Activated gamma-delta T cell treated with anti-CD3 and anti-CD28 coated beads, Interleukin-2, amount 50 U/mL, for 16 hours (primary cell): ENCODE measurements around the gene PTPRN2.
"Not testable (repeated sequence)": the region's sequence is repeated elsewhere in the genome, so short reads cannot be mapped to it uniquely, and the experiment has no call there.

Source experiments
- DNase-seq: peaks from one replicate; pipeline ENCODE4 v3.0.0-alpha.2; 2020; ENCODE audit warnings: low read depth

The PTPRN2 gene

GRCh38 chr7:157708919-157709295 lies 878.7 kb downstream of the PTPRN2 start:
- DNase-seq: no peak

DNA sequence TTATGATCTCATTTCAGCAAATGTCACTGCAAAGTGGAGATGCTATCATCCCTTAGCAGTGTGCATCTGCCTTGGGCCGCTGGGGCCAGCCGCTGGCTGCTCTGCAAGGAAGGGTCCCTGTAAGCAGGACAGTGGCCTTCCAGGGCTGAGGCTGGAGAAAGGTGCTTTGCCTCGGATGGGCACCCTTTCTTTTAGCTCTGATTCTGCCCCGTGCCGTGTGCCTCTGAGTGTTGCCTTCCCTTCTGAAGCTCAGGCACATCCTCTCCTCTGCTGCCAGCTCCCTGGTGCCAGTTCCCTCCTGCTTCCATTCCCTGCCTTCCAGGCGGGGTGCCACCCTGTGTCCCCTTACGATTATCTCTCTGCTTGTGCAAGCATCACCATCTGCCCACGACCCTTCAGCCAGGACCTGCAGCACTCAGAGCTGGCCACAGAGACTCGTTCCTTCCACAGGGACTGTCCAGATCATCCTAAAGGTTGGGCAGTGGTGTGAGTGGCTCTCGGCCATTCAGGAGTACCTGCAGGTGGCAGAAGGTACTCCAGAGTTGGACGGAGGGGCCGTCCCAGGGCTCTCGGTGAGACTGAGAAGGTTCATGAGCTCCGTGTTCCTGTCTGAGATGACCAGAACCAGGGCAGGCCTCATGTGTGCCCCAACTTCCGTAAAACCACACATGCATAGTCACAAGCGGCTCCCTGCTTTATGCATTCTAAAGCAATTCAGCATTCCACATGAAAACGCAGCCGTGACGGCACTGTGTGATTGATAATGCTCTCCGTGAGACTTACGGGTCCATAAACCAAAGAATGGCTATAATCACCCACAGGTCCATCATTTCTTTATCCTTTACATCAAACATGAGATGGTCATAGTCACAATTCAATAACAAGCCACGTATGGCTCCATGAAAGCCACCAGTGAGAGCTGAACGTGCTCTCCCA lies 879.4 kb downstream of the PTPRN2 start:
- DNase-seq: no peak

GRCh38 chr7:157704365-157704764 lies 883.3 kb downstream of the PTPRN2 start:
- DNase-seq: no peak

GRCh38 chr7:157703534-157704195 lies 884.0 kb downstream of the PTPRN2 start:
- no peak for DNase-seq

GRCh38 chr7:157703131-157703530 lies 884.5 kb downstream of the PTPRN2 start:
- no peak for DNase-seq

DNA sequence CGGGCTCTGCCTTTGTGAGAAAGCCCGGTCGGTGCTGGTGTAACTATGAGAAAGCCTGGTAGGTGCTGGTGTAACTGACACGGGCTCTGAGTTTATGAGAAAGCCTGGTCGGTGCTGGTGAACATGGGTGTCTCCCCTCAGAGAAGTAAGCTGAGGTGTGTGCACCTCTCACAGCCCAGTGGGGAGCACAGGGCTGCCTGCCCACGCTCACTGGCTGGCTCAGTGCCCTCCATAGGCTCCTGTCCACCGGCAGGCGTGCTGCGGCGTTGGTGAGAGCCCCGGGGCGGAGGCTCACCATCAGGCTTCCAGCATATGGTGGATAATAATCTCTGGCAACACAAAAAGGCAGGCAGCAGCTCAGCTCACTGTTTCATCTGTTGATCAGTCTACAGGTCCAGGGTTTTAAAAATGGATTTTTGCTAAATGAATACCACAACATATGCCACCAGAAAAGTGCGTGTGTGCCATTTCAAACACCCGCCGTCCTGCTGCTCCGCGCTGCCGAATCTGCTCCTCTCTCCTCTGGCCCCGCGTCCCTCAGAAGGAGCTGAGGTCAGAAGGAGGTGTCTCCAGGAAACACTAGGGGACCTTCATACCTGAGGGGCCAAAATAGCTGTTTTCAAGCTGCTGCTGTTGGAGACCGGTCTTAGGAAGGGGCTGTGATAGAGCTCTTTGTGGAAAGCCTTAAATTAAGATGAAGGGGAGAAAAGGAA lies 885.2 kb downstream of the PTPRN2 start:
- no peak for DNase-seq

DNA sequence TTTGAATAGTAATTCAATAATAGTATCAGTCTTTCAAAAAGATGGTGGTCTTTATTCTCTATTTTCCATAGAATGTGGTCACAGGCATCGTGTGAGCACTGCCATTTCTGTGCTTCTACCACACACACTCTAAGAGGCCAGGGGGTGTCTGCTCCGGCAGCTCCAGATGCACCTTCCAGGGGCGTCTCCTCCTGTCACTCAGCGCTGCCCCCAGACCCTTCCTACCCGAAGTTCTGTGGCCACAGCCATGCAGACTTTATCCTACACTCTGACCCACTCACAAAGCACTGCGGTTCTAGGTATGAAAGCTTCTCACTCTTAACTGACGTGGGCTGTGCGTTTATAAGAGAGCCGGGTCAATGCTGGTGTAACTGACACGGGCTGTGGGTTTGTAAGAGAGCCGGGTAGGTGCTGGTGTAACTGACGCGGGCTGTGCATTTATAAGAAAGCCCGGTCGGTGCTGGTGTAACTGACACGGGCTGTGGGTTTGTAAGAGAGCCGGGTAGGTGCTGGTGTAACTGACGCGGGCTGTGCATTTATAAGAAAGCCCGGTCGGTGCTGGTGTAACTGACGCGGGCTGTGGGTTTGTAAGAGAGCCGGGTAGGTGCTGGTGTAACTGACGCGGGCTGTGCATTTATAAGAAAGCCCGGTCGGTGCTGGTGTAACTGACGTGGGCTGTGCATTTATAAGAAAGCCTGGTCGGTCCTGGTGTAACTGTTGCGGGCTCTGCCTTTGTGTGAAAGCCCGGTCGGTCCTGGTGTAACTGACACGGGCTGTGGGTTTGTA lies 886.0 kb downstream of the PTPRN2 start:
- not testable (repeated sequence) for DNase-seq

DNA sequence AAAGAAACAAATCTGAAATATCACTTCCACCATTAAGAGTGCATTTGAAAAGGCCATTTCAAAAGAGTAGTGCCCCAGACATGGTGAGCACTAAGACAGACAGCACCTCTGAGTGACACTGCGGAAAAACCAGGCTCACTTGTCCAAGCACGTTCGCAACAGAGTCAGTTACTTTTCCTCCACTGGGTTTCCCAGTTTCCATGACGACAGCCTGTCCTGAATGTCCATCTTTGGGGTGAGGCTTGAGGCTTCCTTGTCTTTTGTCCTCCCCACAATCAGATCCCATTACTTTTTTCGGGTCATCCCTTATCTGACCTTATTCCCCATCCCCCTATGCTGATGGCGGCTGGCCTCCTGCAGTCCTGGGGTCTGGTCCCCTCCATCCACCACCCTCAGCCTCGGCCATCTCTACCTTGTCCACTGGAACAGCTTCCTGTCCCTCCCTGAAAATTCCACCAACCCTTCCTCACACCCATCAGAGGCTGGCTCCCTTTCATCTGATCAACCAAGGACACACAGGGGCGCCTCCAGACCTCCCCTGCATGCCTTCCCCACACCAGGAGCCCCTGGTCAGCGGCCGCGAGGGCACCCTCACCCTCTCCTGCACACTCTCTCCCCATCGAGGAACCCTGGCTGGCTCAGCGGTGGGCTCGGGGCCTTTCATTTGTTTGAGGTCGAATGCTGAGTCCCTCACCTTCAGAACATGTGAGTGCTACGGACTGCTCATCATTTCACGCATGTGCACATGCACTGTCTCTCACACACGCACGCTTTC lies 887.2 kb downstream of the PTPRN2 start:
- DNase-seq: no peak

DNA sequence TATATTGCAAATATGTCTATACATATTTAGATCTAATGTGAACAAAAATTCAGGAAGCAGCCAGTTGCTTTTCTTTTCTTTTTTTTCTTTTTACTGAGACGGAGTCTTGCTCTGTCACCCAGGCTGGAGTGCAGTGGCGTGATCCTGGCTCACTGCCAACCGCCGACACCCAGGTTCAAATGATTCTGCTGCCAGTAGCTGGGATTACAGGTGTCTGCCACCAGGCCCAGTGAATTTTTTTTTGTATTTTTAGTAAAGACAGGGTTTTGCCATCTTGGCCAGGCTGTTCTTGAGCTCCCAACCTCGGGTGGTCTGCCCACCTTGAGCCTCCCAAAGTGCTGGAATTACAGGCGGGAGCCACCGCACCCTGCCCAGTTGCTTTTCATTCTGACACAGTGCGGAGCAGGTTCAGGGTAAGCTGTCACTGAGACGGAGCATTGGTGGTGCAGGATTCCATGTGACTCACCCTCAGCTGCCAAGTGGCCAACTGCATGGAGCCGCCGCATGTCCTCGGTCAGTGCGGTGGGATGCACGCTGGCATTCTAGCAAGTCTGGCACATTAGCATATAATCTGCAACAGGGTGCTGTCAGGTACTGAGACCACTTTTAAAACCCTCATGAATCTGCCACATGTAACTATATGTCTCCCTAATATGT lies 888.1 kb downstream of the PTPRN2 start:
- no peak for DNase-seq

DNA sequence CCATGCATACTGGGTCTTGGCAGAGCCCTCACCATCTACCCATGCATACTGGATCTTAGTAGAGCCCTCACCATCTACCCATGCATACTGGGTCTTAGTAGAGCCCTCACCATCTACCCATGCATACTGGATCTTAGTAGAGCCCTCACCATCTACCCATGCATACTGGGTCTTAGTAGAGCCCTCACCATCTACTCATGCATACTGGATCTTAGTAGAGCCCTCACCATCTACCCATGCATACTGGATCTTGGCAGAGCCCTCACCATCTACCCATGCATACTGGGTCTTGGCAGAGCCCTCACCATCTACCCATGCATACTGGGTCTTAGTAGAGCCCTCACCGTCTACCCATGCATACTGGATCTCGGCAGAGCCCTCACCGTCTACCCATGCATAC lies 890.3 kb downstream of the PTPRN2 start:
- not testable (repeated sequence) for DNase-seq

DNA sequence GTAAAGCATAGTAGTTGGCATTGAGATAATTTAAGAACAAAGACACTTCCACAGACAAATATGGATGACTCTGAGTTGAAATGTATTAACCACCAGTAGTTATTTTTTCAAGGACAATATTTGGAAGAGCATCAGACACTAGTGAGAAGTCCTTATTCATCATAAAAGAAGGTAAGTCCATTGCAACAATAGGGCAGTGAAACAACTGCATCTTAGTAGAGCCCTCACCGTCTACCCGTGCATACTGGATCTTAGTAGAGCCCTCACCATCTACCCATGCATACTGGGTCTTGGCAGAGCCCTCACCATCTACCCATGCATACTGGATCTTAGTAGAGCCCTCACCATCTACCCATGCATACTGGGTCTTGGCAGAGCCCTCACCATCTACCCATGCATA lies 892.0 kb downstream of the PTPRN2 start:
- DNase-seq: not testable (repeated sequence)

- no peak for DNase-seq
Observed at GRCh38 chr7:157694376-157694665, 893.3 kb downstream of the PTPRN2 start.

DNA sequence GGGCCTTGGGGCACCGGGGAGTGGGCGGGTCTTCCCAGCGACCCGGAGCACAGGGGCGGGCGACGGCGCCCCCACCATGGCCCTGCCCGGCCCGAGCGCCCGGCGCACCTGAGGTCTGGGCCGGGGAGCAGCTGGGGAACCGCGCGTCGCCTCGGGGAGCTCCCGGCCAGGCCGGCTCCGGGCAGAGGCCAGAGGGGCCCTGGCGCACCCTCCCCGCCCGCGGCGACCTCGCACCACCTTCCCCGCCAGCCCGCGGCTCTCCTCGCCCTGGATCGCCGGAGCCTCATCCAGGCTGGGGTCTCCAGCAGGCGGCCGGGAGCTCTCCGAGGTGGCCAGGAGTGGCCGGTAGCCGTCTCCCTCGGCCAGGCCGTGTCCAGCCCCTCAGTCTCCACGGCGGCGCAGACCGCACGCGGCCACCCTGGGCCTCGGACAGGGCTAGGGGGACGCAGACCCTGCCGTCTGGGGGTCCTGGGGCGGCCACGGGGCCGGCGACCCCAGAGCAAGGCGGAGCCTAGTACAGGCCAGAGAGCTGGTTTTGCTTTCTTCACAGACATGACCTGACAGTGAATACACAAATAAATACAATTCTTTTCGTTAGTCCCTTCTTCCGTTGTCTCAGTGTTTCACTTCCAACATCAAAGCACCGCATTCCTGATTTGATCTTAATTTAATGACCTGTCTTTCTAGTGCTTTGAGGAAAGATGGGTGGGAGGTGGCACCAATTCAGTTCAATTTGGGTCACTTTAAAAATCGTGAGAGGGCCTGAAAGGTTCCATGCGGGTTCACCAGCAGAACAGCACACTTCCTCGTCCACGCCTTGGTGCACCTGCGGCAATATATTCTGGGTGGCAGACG lies 893.9 kb downstream of the PTPRN2 start:
- DNase-seq: no peak

DNA sequence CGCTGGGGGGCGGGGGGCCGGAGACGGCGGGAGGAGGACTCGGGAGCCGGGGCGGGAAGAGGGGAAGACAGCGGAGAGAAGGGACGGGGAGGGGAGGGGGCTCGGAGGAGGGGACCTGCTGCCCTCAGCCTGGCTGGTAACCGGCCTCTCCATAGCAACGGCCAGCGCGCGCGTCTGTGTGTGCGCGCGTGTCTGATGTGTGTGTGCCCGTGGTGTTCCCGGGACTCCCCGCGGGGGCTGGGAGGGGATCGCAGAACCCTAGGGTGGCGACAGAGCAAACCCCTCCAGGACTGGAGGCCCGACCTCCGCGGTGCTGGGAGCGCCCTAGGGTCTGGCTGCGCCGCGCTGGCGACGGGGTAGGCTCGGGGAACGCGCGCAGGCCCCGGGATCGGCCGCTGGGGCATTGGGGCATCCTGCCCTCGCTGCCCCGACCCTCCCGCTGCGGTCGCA lies 894.5 kb downstream of the PTPRN2 start:
- no peak for DNase-seq

DNA sequence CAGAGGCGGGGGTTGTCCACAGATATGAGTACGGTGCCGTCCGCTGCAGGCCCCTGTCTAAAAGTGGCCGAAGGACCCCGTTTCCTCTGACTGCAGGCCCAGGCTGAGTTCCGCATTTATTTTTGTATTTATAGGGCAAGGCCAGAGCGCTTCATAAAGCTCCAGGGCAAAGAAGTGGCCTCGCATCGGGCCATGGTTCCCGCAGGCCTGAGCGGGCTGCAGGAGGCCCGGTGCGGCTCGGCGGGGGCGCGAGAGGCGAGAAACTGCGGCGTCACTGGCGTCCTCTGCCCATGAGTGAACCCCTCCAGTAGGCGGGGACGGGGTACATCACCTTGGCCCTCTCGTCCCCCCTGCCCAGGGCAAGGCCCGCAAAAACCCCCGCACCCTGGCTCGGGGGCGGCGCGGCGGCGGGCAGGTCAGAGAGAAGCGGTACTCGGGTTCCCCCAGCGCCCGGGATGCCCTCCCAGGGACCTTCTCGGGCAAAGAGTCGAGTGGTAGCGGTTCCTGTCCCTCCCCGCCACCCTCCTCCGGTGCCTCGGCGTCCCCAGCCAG lies 895.1 kb downstream of the PTPRN2 start:
- no peak for DNase-seq

- DNase-seq: no peak
Observed at GRCh38 chr7:157691586-157692459, 895.8 kb downstream of the PTPRN2 start.

DNA sequence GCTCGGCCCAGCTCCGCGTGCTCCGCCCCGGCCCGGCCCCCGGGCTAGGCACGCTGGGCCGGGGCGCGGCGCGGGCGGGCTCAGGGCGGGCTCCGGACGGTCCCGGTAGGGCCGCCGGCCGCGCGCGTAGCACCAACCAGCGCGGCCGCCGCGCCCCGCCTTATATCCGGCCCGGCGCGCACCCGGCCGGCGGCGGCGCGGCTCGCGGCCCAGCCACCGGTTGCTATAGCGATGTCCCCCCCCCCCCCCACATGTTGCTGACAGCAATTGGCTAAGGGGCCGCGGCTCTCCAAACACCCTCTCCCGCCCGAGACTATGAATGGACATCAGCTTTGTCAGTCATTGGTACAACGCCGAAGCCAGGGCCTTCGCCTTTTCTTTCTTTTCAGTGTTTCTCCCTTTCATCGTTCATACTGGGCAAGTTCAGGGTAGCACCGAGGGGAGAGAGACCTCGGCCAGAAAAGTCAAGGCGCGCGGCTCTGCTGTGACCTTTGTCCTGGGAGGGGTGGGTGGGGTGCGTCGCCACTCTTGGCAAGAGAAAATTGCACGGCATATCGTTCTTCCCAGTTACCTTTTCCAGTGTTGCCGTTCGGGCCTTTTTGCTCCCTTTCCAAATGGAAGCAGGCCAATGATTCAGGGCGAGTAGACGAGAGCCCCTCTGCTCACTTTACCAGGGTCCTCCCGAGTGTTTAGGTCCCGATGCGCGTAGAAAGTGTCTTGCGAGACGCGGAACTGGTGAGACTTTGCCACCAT lies 896.6 kb downstream of the PTPRN2 start:
- no peak for DNase-seq
